ENCODE measurements around the gene SHPK. TPM values are rescaled to one million over a fixed set of nuclear protein-coding genes. Genes with fewer than 3 reads are reported as not detected.
A peak's percentile ranks its signal among the peaks of the same experiment; 100 is the strongest.

The SHPK gene
- total RNA-seq, 2 donors from 2014 or later: 35.2 to 46.4 TPM

DNA sequence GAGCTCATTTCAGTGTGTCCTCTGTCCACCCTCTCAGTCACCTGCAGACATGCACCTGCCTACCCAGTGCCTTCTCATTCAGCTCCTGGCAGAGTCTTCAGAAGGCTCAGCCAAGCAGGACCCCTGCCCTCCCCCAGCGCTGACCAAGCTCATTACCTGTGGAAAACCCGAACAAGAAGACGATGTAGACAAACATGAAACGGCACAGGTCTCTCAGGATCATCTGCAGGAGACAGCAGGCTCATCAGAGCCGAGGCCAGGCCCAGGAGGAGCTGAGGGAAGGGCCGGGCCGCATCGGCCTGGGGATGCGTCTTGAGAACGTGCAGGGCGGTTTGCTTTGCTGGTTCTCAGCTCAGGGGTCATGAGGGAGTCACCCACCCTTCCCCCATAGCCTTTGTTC lies 59.1 kb downstream of the SHPK start:
- WGBS, 2 experiments (ENCODE audit: insufficient coverage in 1 of 2, insufficient read length in 1 of 2): 87 to 91% methylated on average over 5 to 11 of the region's 11 CpGs
- no peak overlapping the region for H3K4me3 Mint-ChIP-seq
- Histone ChIP-seq H3K27ac (ENCODE audit: low read depth, low read length) (no peak overlapping the region), H3K27me3 (ENCODE audit: control insufficient read depth, insufficient read depth, low read length, poor library complexity, severe bottlenecking) (no peaks in the 10 kb centered on the region), H3K9me3 (ENCODE audit: control insufficient read depth, low read length) (no peaks in the 10 kb centered on the region), H3K4me1 (ENCODE audit: control insufficient read depth, insufficient read depth, low read length) (no peaks in the 10 kb centered on the region), H3K4me3 (ENCODE audit: low read length) (no peak overlapping the region), H3K9ac (ENCODE audit: extremely low read depth, low read length, poor library complexity, severe bottlenecking) (no peak overlapping the region), H3K36me3 (ENCODE audit: control insufficient read depth, insufficient read depth, low read length) (peaks cover 18% of the 10 kb centered on the region)
- no peaks in the 10 kb centered on the region for H3K4me1 Mint-ChIP-seq
- H3K27me3 Mint-ChIP-seq (ENCODE audit: insufficient read depth): no peaks in the 10 kb centered on the region
- DNase-seq: peak; percentile 43
- TF ChIP-seq, protein P1, sequence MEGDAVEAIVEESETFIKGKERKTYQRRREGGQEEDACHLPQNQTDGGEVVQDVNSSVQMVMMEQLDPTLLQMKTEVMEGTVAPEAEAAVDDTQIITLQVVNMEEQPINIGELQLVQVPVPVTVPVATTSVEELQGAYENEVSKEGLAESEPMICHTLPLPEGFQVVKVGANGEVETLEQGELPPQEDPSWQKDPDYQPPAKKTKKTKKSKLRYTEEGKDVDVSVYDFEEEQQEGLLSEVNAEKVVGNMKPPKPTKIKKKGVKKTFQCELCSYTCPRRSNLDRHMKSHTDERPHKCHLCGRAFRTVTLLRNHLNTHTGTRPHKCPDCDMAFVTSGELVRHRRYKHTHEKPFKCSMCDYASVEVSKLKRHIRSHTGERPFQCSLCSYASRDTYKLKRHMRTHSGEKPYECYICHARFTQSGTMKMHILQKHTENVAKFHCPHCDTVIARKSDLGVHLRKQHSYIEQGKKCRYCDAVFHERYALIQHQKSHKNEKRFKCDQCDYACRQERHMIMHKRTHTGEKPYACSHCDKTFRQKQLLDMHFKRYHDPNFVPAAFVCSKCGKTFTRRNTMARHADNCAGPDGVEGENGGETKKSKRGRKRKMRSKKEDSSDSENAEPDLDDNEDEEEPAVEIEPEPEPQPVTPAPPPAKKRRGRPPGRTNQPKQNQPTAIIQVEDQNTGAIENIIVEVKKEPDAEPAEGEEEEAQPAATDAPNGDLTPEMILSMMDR (conservative IDR thresholded peaks at IDR 0.05): no peak
- H3K9me3 Mint-ChIP-seq: no peaks in the 10 kb centered on the region
- H3K27ac Mint-ChIP-seq: peak overlapping the region; percentile 40
- peaks cover 46% of the 10 kb centered on the region for H3K36me3 Mint-ChIP-seq (ENCODE audit: low read depth)

DNA sequence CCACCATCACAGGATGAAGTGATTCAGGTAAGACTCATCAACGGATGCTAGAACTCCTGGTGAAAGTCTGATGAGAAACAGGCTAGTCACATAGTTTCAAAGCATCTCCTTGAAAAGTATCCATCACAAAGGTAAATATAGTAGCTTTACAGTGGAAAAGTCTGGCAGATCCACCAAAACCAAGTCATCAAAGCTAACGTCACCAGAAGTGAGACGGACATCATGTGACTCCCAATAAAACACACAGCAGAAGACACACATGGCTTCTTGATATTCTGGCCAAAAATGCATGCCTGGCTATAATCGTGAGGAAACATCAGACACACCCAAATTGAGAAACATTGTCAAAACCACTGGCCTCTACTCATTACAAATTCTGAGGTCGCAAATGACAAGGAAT lies 60.5 kb downstream of the SHPK start:
- H3K9me3 Mint-ChIP-seq: no peaks in the 10 kb centered on the region
- TF ChIP-seq, protein P1 (conservative IDR thresholded peaks at IDR 0.05): no peak
- no peak for DNase-seq
- no peak overlapping the region for H3K4me3 ChIP-seq (ENCODE audit: low read length)
- no peaks in the 10 kb centered on the region for H3K27me3 Mint-ChIP-seq (ENCODE audit: insufficient read depth)
- no peaks in the 10 kb centered on the region for H3K27me3 ChIP-seq (ENCODE audit: control insufficient read depth, insufficient read depth, low read length, poor library complexity, severe bottlenecking)
- H3K9ac ChIP-seq (ENCODE audit: extremely low read depth, low read length, poor library complexity, severe bottlenecking): no peak overlapping the region
- no peaks in the 10 kb centered on the region for H3K9me3 ChIP-seq (ENCODE audit: control insufficient read depth, low read length)
- WGBS, 2 experiments (ENCODE audit: insufficient coverage in 1 of 2, insufficient read length in 1 of 2): 90 to 96% methylated on average over 5 of the region's 5 CpGs
- H3K36me3 Mint-ChIP-seq (ENCODE audit: low read depth): peaks cover 49% of the 10 kb centered on the region
- no peaks in the 10 kb centered on the region for H3K4me1 ChIP-seq (ENCODE audit: control insufficient read depth, insufficient read depth, low read length)
- H3K27ac Mint-ChIP-seq: no peak overlapping the region
- H3K4me1 Mint-ChIP-seq: no peaks in the 10 kb centered on the region
- no peak overlapping the region for H3K4me3 Mint-ChIP-seq
- H3K36me3 ChIP-seq (ENCODE audit: control insufficient read depth, insufficient read depth, low read length): peaks cover 19% of the 10 kb centered on the region
- no peak overlapping the region for H3K27ac ChIP-seq (ENCODE audit: low read depth, low read length)

DNA sequence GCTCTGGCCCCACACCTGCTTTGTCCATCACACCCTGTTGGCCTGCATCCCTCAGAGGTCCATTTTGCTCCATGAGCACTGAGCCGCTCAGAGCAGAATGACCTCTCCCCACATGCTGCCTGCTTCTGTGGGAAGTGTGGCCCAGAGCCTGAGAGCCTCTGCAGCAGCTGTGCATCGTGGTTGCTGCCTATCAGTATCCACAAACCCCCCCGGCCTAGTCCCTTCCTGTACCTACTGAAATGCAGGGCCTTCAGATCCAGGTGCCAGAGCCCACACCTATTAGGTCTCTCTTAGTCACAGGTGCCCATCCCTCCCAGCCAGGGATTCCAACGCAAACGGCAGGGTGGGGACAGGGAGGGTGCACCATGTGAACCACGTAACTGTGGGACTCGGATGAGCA lies 61.8 kb downstream of the SHPK start:
- no peaks in the 10 kb centered on the region for H3K9me3 Mint-ChIP-seq
- no peak for DNase-seq
- Histone ChIP-seq H3K4me3 (ENCODE audit: low read length) (no peak overlapping the region), H3K9ac (ENCODE audit: extremely low read depth, low read length, poor library complexity, severe bottlenecking) (no peak overlapping the region), H3K4me1 (ENCODE audit: control insufficient read depth, insufficient read depth, low read length) (no peaks in the 10 kb centered on the region), H3K27me3 (ENCODE audit: control insufficient read depth, insufficient read depth, low read length, poor library complexity, severe bottlenecking) (no peaks in the 10 kb centered on the region), H3K36me3 (ENCODE audit: control insufficient read depth, insufficient read depth, low read length) (peaks cover 27% of the 10 kb centered on the region), H3K9me3 (ENCODE audit: control insufficient read depth, low read length) (no peaks in the 10 kb centered on the region), H3K27ac (ENCODE audit: low read depth, low read length) (no peak overlapping the region)
- TF ChIP-seq, protein P1 (conservative IDR thresholded peaks at IDR 0.05): no peak
- 80 to 92% methylated on average over 5 to 7 of the region's 7 CpGs for WGBS, 2 experiments (ENCODE audit: insufficient coverage in 1 of 2, insufficient read length in 1 of 2)
- no peak overlapping the region for H3K4me3 Mint-ChIP-seq
- peaks cover 49% of the 10 kb centered on the region for H3K36me3 Mint-ChIP-seq (ENCODE audit: low read depth)
- peak overlapping the region; percentile 26 for H3K27ac Mint-ChIP-seq
- no peaks in the 10 kb centered on the region for H3K4me1 Mint-ChIP-seq
- H3K27me3 Mint-ChIP-seq (ENCODE audit: insufficient read depth): no peaks in the 10 kb centered on the region
